ENCODE results near the gene PGF.

PGF gene

GRCh38 chr14:74954947-74955228 lies 509 bp downstream of the PGF start:
- DNase-seq: no peak

DNA sequence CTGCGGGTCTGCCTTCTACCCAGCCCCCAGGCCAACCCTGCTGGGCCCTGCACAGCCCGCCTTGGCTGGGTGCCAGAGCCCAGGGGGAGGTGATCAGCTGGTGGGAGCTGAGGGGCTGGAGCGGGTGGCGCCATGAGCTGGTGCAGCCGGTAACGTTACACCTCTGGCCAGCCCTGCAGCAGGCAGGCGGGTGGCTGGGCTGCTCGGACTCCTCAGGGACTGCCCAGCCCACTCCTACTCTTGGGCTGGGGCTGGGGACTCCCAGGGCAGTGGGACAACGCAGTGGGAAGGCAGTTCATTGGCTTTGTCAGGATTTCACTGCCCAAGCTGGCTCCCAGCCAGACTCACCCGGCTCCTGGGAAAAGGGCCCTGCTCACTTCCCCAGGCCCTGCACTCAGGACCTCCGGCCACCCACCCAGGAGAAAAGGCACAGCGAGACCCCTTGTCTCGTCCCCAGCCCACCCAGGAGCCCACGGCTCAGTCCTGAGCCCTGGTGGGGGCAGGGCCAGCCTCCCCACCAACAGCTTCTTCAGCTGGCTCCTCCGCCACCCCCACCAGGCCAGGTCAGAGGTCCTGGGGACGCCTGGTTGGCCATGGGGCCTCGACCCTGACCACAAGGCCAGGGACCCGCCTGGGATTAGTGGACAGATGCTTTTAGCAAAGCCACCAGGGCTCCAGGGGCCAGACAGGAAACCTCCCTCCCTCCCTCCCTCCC lies 1.0 kb downstream of the PGF start:
- no peak for DNase-seq

- DNase-seq: no peak
These were observed 1.7 kb downstream of the PGF start for GRCh38 chr14:74953686-74954085.

GRCh38 chr14:74952697-74953484 lies 2.5 kb downstream of the PGF start:
- DNase-seq: no peak

- no peak for DNase-seq
These were observed 3.2 kb downstream of the PGF start for GRCh38 chr14:74952180-74952665.

- no peak for DNase-seq
These were observed 3.8 kb downstream of the PGF start for GRCh38 chr14:74951443-74952179.

DNA sequence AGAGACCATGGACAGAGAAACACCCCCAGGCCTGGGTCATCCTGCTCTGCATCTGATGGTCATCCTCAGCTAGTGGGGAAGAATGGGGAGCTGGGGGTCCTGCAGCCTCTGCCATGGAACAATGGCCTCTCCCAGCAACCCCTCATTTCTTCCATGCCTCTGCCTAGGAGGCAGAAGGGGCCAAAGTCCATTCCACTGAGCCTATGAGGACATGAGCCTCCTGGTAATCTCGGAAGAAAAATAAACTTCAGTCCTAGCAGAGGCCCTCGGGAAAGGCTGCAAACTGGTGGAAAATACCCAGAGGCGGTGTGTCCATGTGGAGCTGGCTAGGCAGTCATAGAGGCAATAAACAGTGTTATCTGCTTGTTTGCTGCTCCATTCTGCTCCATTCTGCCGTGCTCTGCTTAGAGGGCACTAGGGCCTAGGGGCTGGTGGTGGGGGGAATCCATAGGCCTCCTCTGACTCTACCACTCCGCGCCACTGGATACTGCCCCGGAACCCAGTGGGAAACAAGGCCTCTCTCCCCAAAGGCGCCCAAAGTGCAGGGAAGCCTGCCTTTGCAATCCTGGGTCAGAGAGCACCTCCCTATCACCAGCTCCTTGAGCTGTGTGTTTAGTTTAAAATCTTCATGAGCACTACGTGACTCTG lies 4.5 kb downstream of the PGF start:
- DNase-seq: no peak

DNA sequence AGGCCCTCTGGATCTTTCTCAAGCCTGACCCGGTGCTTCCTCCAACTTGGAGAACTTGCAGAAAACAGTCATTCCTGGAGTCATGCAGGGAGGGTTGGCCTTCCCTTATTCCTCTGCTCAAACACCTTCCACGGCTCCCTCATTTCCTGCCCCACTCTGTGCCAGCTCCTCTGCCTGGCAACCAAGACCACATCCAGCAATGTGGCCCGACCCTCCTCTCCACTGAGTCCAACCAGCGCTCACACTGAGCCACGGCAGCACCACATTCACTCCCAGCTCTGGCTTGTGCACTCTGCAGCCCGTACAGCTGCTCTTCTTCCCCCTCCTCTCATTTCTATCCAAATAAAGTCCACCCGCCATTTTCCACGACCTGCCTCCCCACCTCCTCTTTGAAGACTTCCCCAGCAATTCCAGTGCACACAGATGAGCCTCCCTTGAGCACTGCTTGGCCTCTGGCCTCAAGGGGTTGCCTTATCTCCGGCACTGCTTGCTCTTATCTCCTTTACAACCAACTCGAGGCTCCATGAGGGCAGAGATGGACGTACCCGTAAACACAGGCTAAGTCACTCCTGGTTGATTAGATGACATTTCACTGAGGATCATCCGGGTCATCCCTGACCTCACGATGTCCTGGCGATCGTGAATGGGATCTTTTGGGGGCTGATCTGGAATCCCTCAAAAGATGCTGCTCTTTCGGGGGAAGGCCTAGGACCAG lies 5.4 kb downstream of the PGF start:
- DNase-seq: no peak

DNA sequence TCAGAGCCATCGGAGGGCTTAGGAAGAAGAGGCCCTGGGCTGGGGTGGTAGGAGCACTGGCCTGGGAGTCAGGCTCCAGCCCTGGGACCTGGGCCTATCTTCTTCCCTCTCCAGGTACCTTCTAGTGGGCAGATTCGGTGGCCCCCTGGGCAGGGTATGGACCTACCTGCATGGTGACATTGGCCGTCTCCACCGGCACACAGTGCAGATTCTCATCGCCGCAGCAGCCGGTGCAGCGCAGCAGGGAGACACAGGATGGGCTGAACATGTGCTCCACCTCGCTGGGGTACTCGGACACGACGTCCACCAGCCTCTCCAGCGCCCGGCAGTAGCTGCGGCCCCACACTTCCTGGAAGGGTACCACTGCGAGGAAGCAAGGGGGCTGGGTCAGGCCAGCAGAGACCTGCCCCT lies 6.2 kb downstream of the PGF start:
- DNase-seq: no peak

GRCh38 chr14:74948228-74949175 lies 6.9 kb downstream of the PGF start:
- no peak for DNase-seq

GRCh38 chr14:74947353-74948227 lies 7.8 kb downstream of the PGF start:
- DNase-seq: no peak

DNA sequence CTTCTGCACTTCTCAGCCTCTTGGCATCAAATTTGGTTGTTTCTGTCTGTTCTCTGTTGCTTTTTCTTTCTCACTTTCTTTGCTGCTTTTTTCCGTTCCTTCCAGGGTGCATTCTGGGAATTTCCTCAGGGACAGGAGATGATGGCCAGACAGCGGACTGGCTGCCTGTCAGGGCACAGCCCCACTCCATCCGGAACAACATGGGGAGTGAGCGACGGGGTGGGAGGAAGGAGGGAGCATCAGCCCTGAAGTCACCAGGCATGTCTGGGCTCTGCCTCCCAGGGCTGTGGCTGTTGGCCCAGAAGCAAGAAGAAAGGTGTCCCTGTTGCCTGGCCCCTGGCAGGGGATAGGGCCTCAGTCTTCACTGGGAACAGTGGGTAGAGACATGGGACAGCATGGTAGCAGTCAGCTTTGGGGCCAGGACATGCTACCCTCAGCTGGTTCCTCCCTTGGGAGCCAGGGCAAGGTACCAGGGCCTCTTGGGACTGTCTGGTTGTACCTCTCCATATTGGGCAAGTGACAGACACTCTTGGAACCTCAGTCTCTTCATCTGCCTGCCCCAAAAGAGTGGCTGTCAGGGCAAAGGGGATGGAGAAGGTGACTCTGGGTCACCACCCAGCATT lies 8.6 kb downstream of the PGF start:
- DNase-seq: no peak

GRCh38 chr14:74945852-74946658 lies 9.3 kb downstream of the PGF start:
- DNase-seq: peak; percentile 87

DNA sequence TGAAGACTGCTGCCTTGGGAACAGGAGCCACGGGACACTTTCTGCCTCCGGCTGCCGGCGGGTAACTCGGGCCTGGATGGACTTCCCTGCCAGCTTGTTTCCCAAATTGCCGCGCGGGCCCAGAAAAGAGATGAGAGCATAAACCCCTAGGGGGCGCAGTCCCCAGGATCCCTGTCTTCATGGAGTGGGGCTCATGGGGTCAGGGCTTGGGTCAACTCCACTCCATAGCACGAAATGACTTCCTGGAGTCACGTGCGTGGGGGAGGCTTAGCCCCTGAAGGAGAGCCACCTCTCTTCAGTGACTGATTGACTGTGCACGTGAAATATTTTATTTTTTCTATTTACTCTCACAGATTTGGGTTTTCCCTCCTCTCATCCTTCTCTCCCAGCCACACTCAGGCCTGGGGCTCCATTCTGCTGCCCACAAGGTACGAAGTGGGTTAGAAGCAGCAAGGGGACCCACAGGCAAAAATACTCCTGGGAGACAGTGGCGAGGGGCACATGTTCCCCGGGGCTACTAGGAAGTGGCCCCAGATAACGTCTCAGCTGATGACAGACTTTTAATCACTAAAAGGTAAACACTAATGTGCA lies 10.0 kb downstream of the PGF start:
- DNase-seq: peak; percentile 72

- DNase-seq: no peak
These were observed 12.8 kb downstream of the PGF start for GRCh38 chr14:74942608-74943007.

DNA sequence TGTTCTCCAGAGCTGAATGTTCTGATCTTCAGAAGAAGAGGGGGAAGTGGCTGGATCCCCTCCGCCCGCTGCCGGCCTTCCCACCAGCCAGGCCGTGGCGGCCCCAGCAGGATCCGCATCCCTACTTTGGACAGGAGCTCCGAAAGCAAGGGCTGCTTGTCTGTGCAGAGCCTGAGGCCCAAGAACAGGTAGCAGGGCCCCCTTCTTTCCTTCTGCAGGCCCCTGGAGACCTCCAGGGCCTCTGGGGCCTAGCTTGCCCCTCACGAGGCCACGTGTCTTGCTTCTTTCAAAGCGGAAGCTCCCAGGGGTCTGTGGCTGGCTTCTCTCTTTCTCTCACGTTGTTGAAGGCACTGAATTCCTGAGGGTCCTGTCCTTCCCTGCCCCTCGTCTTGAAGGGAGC lies 13.2 kb downstream of the PGF start:
- DNase-seq: no peak

DNA sequence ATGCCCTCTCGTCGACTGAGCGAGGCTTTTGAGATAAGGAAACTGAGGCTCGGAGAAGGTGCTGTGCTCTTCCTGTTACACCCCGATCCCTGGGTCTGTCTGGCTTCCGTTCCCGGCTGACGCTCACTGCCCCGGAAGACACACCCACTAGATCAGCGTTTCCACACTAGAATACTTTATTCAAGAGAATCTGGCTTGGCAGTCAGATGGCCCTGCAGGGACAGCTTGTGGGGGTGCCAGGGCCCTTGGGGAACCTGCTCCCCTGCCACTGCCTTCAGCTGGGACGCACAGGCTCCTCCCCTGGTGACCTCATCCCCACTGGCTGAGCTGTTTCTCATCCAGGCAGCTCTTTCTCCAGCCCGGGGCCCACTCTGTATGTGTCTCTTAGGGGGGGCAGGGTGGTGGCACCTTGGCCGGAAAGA lies 13.7 kb downstream of the PGF start:
- DNase-seq: peak; percentile 83

GRCh38 chr14:74940956-74941565 lies 14.3 kb downstream of the PGF start:
- no peak for DNase-seq

All from activated CD8-positive, alpha-beta memory T cell treated with anti-CD3 and anti-CD28 coated beads, Interleukin-2, amount 50 U/mL, for 48 hours (primary cell).